ENCODE results near the gene CAPN9.

CAPN9 gene

GRCh38 chr1:230768903-230769570 is 21.8 kb downstream of the CAPN9 start:
- DNase-seq (ENCODE audit: low read depth), result no peak

DNA sequence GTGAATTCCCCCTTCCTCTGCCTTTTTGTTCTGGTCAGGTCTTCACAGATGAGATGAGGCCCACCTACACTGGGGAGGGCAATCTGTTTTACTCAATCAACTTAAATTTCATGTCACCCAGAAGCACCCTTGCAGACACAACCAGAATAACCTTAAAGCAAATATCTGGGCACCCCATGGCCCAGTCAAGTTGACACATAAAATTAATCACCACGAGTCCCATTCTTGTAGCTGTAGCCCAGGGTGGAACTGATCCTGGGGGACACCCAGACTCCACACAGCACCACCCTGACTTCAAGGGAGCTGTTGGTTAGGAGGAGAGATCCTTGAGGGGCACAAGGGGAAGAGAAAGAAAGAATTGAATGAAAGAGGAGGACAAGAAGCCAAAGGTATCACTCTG is 23.1 kb downstream of the CAPN9 start:
- DNase-seq (ENCODE audit: low read depth), result no peak

GRCh38 chr1:230771773-230772354 is 24.7 kb downstream of the CAPN9 start:
- DNase-seq (ENCODE audit: low read depth), result no peak

- peak; percentile 38 for DNase-seq (ENCODE audit: low read depth)
These were observed 25.5 kb downstream of the CAPN9 start for GRCh38 chr1:230772457-230773395.

DNA sequence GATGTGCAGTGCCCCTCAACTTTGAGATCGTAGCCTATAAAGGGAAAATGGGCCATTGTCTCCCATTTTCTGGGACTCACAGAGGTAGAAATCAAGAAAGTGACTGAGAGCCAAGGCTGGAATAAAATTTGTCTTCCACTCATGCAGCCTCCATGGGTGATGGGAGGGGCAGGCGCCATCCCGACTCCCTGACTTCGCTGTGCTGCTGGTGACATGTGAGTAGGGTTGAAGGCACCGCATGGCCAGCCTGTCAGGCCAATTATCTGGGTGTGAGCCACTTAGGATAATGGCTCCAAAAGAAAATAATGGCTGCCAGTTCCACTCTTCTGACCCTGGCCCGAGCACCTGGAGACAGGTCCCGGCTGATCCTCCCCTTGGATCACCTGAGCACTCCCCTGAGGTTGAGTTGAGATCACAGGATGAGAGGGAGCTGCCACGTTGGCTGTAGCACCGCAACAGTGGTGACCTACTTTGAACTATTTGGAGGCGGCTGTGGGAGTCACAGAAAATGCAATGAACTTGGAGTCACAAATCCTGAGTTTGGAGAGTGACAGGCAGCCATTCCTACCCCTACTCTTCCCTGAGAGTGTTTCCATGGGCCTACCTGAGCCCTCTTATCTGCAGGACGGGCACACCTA is 26.3 kb downstream of the CAPN9 start:
- no peak for DNase-seq (ENCODE audit: low read depth)

DNA sequence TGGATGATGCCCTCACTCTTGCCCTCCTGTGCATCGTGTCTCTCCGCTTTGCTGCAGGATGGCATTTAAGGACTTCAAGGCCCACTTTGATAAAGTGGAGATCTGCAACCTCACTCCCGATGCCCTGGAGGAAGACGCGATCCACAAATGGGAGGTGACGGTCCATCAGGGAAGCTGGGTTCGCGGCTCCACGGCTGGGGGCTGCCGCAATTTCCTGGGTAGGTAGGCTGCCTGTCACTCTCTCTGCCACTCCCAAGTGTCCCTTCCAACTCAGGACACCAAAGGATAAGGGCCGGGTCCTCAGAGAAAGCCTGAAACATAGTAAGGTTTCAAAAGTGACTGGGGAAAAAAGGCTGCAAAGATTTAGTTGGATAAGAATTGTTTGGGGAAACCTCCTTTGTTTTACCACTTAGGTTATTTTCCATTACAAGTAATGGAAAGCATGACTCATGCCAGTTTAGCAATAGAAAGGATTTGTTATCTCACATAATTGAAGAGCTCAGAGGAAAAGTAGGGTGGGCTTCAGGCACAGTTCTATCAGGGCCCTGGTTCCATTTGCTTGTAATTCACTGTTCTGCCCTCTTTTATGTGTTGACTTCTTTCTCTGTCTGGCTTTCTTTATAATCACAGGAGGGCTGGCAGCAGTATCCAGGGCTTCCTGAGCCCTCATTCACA is 31.9 kb downstream of the CAPN9 start:
- DNase-seq (ENCODE audit: low read depth), result no peak

GRCh38 chr1:230781131-230781530 is 33.9 kb downstream of the CAPN9 start:
- no peak for DNase-seq (ENCODE audit: low read depth)

GRCh38 chr1:230781594-230781993 is 34.4 kb downstream of the CAPN9 start:
- no peak for DNase-seq (ENCODE audit: low read depth)

GRCh38 chr1:230784163-230784562 is 37.0 kb downstream of the CAPN9 start:
- DNase-seq (ENCODE audit: low read depth), result no peak

DNA sequence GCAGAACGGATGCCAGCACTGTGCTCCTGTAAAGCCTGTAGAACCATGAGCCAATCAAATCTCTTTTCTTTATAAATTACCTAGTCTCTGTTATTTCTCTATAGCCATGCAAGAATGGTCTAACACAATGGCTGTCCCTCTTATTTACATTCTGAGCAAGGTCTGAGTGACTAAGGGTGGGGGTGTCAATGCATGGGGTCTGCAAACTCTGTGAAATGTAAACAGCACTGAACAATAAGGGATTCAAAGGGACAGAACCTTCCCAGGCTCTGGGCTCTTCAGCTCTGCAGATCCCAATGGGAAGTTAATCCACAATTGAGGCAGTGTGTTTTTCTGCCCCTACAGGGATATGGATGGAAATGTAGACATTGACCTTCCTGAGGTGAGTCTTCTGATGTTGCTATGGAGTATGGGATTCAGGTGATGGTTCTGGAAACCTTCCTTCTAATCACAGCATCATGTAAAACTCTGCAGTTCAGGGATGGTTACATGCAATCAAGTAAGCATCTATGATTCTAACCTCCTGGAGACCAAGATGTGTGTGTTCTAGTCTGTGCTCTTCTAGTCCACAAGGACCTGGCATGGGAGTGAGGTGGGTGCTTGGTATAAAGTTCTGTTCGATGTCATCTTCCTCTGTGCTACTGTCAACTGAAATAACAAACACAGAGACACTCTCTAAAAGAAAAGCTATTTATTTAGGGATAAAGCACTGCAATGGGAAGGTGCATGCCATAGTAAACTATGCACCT is 38.6 kb downstream of the CAPN9 start:
- no peak for DNase-seq (ENCODE audit: low read depth)

- no peak for DNase-seq (ENCODE audit: low read depth)
These were observed 39.2 kb downstream of the CAPN9 start for GRCh38 chr1:230786385-230786753.

DNA sequence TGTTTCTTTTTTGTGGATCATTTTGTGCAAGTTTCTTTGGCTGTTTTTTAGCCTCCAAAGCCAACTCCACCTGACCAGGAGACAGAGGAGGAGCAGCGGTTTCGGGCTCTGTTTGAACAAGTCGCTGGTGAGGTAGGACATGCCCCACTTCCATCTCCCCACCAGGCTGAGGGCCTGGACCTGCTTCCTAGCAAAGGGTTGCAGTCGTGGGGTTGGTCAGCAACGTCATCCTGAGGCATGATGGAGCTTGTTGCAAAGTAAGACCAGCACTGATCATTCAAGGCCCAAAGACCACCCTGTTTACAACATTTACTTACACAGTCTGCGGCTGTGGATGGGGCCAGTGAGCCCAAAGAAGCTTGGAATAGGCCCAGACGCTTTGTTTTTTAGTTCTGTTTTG is 40.3 kb downstream of the CAPN9 start:
- no peak for DNase-seq (ENCODE audit: low read depth)

- no peak for DNase-seq (ENCODE audit: low read depth)
These were observed 41.5 kb downstream of the CAPN9 start for GRCh38 chr1:230788561-230789275.

- no peak for DNase-seq (ENCODE audit: low read depth)
These were observed 42.8 kb downstream of the CAPN9 start for GRCh38 chr1:230790026-230790425.

DNA sequence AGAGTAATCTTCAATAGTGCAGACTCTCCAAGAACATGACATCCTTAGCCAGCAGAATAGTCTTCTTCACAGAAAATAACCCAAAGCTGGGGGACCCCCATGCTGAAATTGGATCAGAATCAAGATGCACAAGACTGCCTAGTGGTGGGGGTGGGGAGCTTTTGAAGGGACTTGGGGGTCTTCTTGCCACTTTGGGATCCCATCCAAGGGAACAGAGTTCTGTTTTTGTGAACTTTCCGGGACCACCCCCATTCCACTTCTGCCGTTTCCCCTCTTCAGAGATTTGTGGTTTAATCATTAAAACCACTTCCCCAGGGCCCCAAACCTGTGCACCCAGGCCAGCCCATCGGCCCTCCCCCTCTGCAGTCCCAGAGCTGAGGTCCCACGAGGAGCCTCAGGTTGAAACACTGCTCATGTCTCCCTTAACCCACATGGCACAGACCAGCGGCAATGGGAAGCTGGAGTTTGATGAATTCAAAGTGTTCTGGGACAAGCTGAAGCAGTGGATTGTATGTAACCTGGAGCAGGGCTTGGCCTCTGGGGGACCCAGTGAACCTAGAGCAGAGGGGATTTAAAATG is 44.9 kb downstream of the CAPN9 start:
- no peak for DNase-seq (ENCODE audit: low read depth)

- DNase-seq (ENCODE audit: low read depth), result no peak
These were observed 45.7 kb downstream of the CAPN9 start for GRCh38 chr1:230792691-230793462.

GRCh38 chr1:230793463-230793745 is 46.2 kb downstream of the CAPN9 start:
- no peak for DNase-seq (ENCODE audit: low read depth)

- no peak for DNase-seq (ENCODE audit: low read depth)
These were observed 47.2 kb downstream of the CAPN9 start for GRCh38 chr1:230794431-230794830.

GRCh38 chr1:230794871-230795605 is 47.9 kb downstream of the CAPN9 start:
- DNase-seq (ENCODE audit: low read depth), result no peak

All from fibroblast of the conjunctiva (primary cell).